WTC11 (cell line): Measurements from ENCODE around the gene TMPRSS3. TPM values are rescaled to one million over a fixed set of nuclear protein-coding genes. Genes with fewer than 3 reads are reported as not detected.

Experiments used
- ATAC-seq: fragments of 200-7000 bp; cut with Tn5 transposase; 2 replicates; pipeline ENCODE4 v1.10.0; 2021; ENCODE audit warnings: mild to moderate bottlenecking, moderate library complexity
- CTCF ChIA-PET: fragments of 300-600 bp; sonication (Branson Sonifier 250); formaldehyde crosslinking; loops from one replicate; lab custom pipeline; 2021; ENCODE audit warnings: antibody characterized with exemption; lab: Charles Lee
- POLR2A ChIA-PET: fragments of 350-600 bp; sonication (Branson Sonifier 250); formaldehyde crosslinking; loops from one replicate; lab custom pipeline; 2021; ENCODE audit warnings: antibody characterized with exemption; lab: Charles Lee
- DNase-seq: peaks from one replicate; pipeline ENCODE4 v3.0.0; 2021; ENCODE audit warnings: low spot score
- H3K27ac Mint-ChIP-seq: 2 replicates; pipeline ENCODE4 v1.8.0; 2021; ENCODE audit warnings: mixed read lengths
- H3K27me3 Mint-ChIP-seq: 2 replicates; pipeline ENCODE4 v1.8.0; 2021; ENCODE audit warnings: low read depth, mild to moderate bottlenecking, moderate library complexity, mixed read lengths
- H3K36me3 Mint-ChIP-seq: 2 replicates; pipeline ENCODE4 v1.8.0; 2021; ENCODE audit warnings: mixed read lengths
- H3K4me1 Mint-ChIP-seq: 2 replicates; pipeline ENCODE4 v1.8.0; 2022; ENCODE audit warnings: mixed read lengths
- H3K4me3 Mint-ChIP-seq: 2 replicates; pipeline ENCODE4 v1.8.0; 2021; ENCODE audit warnings: mild to moderate bottlenecking, moderate library complexity, mixed read lengths
- H3K9me3 Mint-ChIP-seq: 2 replicates; pipeline ENCODE4 v1.8.0; 2021; ENCODE audit warnings: mixed read lengths
- ATF1 ChIP-seq: sonication (generic); formaldehyde crosslinking; IDR thresholded peaks from 2 replicates; pipeline ENCODE4 v1.8.1; 2023; ENCODE audit warnings: mild to moderate bottlenecking, moderate library complexity, missing genetic modification reagents
- ESRRA ChIP-seq: sonication (generic); formaldehyde crosslinking; IDR thresholded peaks from 2 replicates; pipeline ENCODE4 v1.8.1; 2022; ENCODE audit warnings: mild to moderate bottlenecking, missing genetic modification reagents, borderline replicate concordance
- ETV6 ChIP-seq: sonication (generic); formaldehyde crosslinking; IDR thresholded peaks from 2 replicates; pipeline ENCODE4 v1.8.1; 2022; ENCODE audit warnings: mild to moderate bottlenecking, missing genetic modification reagents
- IRF2 ChIP-seq: sonication (generic); formaldehyde crosslinking; IDR thresholded peaks from 2 replicates; pipeline ENCODE4 v1.8.0; 2022; ENCODE audit warnings: low read depth, missing genetic modification reagents, borderline replicate concordance
- TCF7 ChIP-seq: sonication (generic); formaldehyde crosslinking; IDR thresholded peaks from 2 replicates; pipeline ENCODE4 v1.8.0; 2022; ENCODE audit warnings: mild to moderate bottlenecking, low read depth, missing genetic modification reagents, moderate library complexity
- TEAD1 ChIP-seq: sonication (generic); formaldehyde crosslinking; IDR thresholded peaks from 2 replicates; pipeline ENCODE4 v1.8.0; 2022; ENCODE audit warnings: mild to moderate bottlenecking, missing genetic modification reagents
- TP53 ChIP-seq: sonication (generic); formaldehyde crosslinking; IDR thresholded peaks from 2 replicates; pipeline ENCODE4 v1.8.1; 2023; ENCODE audit warnings: mild to moderate bottlenecking, missing genetic modification reagents
- ZNF416 ChIP-seq: fragments of 250-450 bp; sonication (Bioruptor Pico); IDR thresholded peaks from 2 replicates; pipeline ENCODE4 v1.9.0; 2021; ENCODE audit warnings: mild to moderate bottlenecking, inconsistent platforms
- total RNA-seq: library from RNA; stranded (reverse); gene quantifications from 3 replicates; pipeline ENCODE4 v1.2.3, GENCODE V29; 2021
- TF ChIP-seq, protein P1 (sequence below): sonication (generic); formaldehyde crosslinking; IDR thresholded peaks from 2 replicates; pipeline ENCODE4 v1.8.1; 2023; ENCODE audit warnings: mild to moderate bottlenecking, missing genetic modification reagents, moderate library complexity
- TF ChIP-seq, protein P2 (sequence below): sonication (generic); formaldehyde crosslinking; IDR thresholded peaks from 2 replicates; pipeline ENCODE4 v1.8.1; 2022; ENCODE audit warnings: missing genetic modification reagents, borderline replicate concordance
- TF ChIP-seq, protein P3 (sequence below): fragments of 250-450 bp; sonication (Bioruptor Pico); IDR thresholded peaks from 2 replicates; pipeline ENCODE4 v1.9.0; 2021; ENCODE audit warnings: moderate library complexity, mild to moderate bottlenecking, inconsistent platforms, borderline replicate concordance
- TF ChIP-seq, protein P4 (sequence below): fragments of 250-450 bp; sonication (Bioruptor Pico); IDR thresholded peaks from 2 replicates; pipeline ENCODE4 v1.9.0; 2021; ENCODE audit warnings: mild to moderate bottlenecking
- TF ChIP-seq, protein P5 (sequence below): sonication (generic); formaldehyde crosslinking; IDR thresholded peaks from 2 replicates; pipeline ENCODE4 v1.8.1; 2023; ENCODE audit warnings: mild to moderate bottlenecking, missing genetic modification reagents
- TF ChIP-seq, protein P6 (sequence below): sonication (generic); formaldehyde crosslinking; IDR thresholded peaks from 2 replicates; pipeline ENCODE4 v1.8.0; 2022; ENCODE audit warnings: mild to moderate bottlenecking, missing genetic modification reagents
- TF ChIP-seq, protein P7 (sequence below): sonication (generic); formaldehyde crosslinking; IDR thresholded peaks from 2 replicates; pipeline ENCODE4 v1.8.1; 2023; ENCODE audit warnings: mild to moderate bottlenecking, missing genetic modification reagents, borderline replicate concordance
- TF ChIP-seq, protein P8 (sequence below): sonication (generic); formaldehyde crosslinking; IDR thresholded peaks from 2 replicates; pipeline ENCODE4 v1.8.0; 2023; ENCODE audit warnings: missing genetic modification reagents, mild to moderate bottlenecking, borderline replicate concordance
- TF ChIP-seq, protein P9 (sequence below): fragments of 250-450 bp; sonication (Bioruptor Pico); conservative IDR thresholded peaks from 2 replicates; pipeline ENCODE4 v1.9.0; 2021; ENCODE audit warnings: mild to moderate bottlenecking

The TMPRSS3 gene
- total RNA-seq, 1 experiment from 2014 or later, result 0.39 TPM

DNA sequence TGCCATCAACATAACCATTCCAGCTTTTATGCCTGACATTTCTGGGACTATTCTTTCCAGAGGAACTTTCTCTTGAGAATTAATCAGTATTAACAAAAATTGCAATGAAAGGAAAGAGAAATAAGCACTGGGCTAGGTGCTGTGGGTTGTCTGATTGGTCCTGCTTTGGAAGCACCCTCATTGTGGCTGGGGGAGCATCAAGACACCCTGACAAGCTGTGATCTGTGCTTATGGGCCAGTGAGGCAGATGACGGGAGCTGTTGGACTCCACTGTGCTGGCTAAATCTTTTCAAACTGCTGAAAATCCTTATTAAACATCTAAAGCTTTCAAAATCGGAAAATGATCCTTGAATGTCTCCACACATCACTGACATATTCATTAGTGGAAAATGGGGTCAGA lies 27.8 kb upstream of the TMPRSS3 start (continued):
- no peak for TF ChIP-seq ETV6
- TF ChIP-seq, protein P1, sequence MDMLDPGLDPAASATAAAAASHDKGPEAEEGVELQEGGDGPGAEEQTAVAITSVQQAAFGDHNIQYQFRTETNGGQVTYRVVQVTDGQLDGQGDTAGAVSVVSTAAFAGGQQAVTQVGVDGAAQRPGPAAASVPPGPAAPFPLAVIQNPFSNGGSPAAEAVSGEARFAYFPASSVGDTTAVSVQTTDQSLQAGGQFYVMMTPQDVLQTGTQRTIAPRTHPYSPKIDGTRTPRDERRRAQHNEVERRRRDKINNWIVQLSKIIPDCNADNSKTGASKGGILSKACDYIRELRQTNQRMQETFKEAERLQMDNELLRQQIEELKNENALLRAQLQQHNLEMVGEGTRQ (CRISPR knock-in tag), result no peak

DNA sequence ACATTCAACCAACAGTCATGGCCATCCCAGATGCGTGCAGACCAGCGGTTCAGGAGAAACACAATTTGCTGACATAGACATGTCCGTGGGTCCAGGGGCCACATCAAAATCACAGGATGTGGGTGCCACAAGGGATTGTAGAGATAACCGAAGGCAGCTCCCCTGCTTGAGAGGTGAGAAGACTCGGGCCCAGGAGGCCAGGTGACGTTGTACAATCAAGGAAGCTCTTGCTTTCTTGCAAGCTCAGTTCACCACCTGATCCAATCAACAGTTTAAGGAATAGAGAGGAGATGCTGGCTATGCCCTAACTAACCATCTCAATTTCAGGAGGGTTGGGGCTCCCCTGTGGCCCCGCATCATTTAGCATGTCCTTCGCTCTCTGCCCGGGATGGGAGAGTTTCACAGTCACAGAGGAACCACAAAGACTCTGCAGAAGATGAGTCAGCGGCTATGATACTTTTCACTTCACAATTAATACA lies 27.4 kb upstream of the TMPRSS3 start:
- H3K27ac Mint-ChIP-seq, result no peak overlapping the region
- peaks cover 14% of the 10 kb centered on the region for H3K9me3 Mint-ChIP-seq
- ChIA-PET POLR2A (no interaction called here), CTCF (interaction anchor here (0.9 to 1.0 kb wide), 2 partner anchors 44 to 113 kb away, joined by 3 to 4 read pairs; no protein-coding TSS in a partner anchor)
- DNase-seq, result no peak
- no peaks in the 10 kb centered on the region; the same call in 1 of the 2 replicates for H3K27me3 Mint-ChIP-seq
- ATAC-seq, result no peak
- H3K4me1 Mint-ChIP-seq, result no peaks in the 10 kb centered on the region
- no peak for TF ChIP-seq ESRRA (CRISPR knock-in tag)
- TF ChIP-seq IRF2, result no peak
- no peak for TF ChIP-seq ZNF416
- TF ChIP-seq, protein P2, sequence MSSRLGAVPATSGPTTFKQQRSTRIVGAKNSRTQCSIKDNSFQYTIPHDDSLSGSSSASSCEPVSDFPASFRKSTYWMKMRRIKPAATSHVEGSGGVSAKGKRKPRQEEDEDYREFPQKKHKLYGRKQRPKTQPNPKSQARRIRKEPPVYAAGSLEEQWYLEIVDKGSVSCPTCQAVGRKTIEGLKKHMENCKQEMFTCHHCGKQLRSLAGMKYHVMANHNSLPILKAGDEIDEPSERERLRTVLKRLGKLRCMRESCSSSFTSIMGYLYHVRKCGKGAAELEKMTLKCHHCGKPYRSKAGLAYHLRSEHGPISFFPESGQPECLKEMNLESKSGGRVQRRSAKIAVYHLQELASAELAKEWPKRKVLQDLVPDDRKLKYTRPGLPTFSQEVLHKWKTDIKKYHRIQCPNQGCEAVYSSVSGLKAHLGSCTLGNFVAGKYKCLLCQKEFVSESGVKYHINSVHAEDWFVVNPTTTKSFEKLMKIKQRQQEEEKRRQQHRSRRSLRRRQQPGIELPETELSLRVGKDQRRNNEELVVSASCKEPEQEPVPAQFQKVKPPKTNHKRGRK (CRISPR knock-in tag), result no peak
- TF ChIP-seq, protein P3, sequence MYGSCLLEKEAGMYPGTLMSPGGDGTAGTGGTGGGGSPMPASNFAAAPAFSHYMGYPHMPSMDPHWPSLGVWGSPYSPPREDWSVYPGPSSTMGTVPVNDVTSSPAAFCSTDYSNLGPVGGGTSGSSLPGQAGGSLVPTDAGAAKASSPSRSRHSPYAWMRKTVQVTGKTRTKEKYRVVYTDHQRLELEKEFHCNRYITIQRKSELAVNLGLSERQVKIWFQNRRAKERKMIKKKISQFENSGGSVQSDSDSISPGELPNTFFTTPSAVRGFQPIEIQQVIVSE (CRISPR knock-in tag), result no peak
- TF ChIP-seq, protein P4, sequence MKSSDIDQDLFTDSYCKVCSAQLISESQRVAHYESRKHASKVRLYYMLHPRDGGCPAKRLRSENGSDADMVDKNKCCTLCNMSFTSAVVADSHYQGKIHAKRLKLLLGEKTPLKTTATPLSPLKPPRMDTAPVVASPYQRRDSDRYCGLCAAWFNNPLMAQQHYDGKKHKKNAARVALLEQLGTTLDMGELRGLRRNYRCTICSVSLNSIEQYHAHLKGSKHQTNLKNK, result no peak
- no peak for TF ChIP-seq TP53 (CRISPR knock-in tag)
- TF ChIP-seq, protein P5, sequence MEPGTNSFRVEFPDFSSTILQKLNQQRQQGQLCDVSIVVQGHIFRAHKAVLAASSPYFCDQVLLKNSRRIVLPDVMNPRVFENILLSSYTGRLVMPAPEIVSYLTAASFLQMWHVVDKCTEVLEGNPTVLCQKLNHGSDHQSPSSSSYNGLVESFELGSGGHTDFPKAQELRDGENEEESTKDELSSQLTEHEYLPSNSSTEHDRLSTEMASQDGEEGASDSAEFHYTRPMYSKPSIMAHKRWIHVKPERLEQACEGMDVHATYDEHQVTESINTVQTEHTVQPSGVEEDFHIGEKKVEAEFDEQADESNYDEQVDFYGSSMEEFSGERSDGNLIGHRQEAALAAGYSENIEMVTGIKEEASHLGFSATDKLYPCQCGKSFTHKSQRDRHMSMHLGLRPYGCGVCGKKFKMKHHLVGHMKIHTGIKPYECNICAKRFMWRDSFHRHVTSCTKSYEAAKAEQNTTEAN (CRISPR knock-in tag), result no peak
- TF ChIP-seq, protein P6, sequence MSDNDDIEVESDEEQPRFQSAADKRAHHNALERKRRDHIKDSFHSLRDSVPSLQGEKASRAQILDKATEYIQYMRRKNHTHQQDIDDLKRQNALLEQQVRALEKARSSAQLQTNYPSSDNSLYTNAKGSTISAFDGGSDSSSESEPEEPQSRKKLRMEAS, result no peak
- TF ChIP-seq, protein P7, sequence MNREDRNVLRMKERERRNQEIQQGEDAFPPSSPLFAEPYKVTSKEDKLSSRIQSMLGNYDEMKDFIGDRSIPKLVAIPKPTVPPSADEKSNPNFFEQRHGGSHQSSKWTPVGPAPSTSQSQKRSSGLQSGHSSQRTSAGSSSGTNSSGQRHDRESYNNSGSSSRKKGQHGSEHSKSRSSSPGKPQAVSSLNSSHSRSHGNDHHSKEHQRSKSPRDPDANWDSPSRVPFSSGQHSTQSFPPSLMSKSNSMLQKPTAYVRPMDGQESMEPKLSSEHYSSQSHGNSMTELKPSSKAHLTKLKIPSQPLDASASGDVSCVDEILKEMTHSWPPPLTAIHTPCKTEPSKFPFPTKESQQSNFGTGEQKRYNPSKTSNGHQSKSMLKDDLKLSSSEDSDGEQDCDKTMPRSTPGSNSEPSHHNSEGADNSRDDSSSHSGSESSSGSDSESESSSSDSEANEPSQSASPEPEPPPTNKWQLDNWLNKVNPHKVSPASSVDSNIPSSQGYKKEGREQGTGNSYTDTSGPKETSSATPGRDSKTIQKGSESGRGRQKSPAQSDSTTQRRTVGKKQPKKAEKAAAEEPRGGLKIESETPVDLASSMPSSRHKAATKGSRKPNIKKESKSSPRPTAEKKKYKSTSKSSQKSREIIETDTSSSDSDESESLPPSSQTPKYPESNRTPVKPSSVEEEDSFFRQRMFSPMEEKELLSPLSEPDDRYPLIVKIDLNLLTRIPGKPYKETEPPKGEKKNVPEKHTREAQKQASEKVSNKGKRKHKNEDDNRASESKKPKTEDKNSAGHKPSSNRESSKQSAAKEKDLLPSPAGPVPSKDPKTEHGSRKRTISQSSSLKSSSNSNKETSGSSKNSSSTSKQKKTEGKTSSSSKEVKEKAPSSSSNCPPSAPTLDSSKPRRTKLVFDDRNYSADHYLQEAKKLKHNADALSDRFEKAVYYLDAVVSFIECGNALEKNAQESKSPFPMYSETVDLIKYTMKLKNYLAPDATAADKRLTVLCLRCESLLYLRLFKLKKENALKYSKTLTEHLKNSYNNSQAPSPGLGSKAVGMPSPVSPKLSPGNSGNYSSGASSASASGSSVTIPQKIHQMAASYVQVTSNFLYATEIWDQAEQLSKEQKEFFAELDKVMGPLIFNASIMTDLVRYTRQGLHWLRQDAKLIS (CRISPR knock-in tag), result no peak
- TF ChIP-seq ATF1 (CRISPR knock-in tag), result no peak
- TF ChIP-seq, protein P8, sequence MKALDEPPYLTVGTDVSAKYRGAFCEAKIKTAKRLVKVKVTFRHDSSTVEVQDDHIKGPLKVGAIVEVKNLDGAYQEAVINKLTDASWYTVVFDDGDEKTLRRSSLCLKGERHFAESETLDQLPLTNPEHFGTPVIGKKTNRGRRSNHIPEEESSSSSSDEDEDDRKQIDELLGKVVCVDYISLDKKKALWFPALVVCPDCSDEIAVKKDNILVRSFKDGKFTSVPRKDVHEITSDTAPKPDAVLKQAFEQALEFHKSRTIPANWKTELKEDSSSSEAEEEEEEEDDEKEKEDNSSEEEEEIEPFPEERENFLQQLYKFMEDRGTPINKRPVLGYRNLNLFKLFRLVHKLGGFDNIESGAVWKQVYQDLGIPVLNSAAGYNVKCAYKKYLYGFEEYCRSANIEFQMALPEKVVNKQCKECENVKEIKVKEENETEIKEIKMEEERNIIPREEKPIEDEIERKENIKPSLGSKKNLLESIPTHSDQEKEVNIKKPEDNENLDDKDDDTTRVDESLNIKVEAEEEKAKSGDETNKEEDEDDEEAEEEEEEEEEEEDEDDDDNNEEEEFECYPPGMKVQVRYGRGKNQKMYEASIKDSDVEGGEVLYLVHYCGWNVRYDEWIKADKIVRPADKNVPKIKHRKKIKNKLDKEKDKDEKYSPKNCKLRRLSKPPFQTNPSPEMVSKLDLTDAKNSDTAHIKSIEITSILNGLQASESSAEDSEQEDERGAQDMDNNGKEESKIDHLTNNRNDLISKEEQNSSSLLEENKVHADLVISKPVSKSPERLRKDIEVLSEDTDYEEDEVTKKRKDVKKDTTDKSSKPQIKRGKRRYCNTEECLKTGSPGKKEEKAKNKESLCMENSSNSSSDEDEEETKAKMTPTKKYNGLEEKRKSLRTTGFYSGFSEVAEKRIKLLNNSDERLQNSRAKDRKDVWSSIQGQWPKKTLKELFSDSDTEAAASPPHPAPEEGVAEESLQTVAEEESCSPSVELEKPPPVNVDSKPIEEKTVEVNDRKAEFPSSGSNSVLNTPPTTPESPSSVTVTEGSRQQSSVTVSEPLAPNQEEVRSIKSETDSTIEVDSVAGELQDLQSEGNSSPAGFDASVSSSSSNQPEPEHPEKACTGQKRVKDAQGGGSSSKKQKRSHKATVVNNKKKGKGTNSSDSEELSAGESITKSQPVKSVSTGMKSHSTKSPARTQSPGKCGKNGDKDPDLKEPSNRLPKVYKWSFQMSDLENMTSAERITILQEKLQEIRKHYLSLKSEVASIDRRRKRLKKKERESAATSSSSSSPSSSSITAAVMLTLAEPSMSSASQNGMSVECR, result no peak
- TF ChIP-seq, protein P9, sequence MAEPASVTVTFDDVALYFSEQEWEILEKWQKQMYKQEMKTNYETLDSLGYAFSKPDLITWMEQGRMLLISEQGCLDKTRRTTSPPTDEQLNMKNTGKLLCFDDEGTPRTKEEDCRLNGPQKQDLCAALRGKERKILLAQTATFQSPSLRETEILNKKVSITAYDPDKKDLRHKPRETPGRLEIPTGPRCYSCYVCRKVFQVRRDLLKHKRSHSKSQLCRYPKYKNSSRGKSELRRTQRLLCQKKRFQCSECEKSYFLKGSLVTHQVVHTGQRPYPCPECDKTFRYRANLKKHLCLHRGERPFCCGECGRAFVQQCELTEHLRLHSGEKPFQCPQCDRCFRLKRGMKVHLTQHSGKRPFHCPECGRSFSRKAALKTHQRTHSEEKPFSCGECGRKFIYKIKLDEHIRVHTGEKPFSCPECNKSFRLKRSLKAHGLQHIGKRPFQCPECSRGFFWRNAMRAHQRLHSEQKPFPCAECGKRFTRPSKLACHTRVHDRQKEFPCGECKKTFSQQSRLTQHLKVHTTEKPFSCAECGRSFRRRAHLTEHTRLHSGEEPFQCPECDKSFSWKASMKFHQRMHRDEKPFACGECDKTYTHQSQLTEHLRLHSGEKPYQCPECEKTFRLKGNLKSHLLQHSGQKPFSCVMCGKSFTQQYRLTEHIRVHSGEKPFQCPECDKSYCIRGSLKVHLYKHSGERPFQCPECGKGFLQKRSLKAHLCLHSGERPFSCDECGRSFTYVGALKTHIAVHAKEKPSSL (CRISPR knock-in tag), result no peak
- TF ChIP-seq TEAD1 (CRISPR knock-in tag), result no peak
- TF ChIP-seq TCF7, result no peak
- no peaks in the 10 kb centered on the region for H3K36me3 Mint-ChIP-seq
- H3K4me3 Mint-ChIP-seq, result no peak overlapping the region
